Gastroesophageal sphincter (tissue), 4 donors: Measurements from ENCODE around the gene PKP3. TPM values are rescaled to one million over a fixed set of nuclear protein-coding genes. Genes with fewer than 3 reads are reported as not detected.

Experiments
- ATAC-seq: fragments of 150-250 bp; one replicate; pipeline ENCODE4 v1.9.1; 2016; ENCODE audit warnings: mild to moderate bottlenecking, moderate library complexity
- H3K27ac ChIP-seq, 4 donors: fragments of 200-600 bp; sonication (generic) in 3 of 4; 1 replicate in 3 of 4; 2 replicates in 1 of 4; pipeline ENCODE4 v1.5.1; 2016 to 2019
- H3K27me3 ChIP-seq: fragments of 200-600 bp; sonication (generic); one replicate; pipeline ENCODE4 v1.5.1; 2019
- H3K36me3 ChIP-seq, 2 donors: fragments of 200-600 bp; sonication (generic); one replicate each; pipeline ENCODE4 v1.5.1; 2019; ENCODE audit warnings: control low read depth in 1 of 2
- H3K4me1 ChIP-seq, 3 donors: fragments of 200-600 bp; sonication (generic); 1 replicate in 2 of 3; 2 replicates in 1 of 3; pipeline ENCODE4 v1.5.1; 2016 to 2019; ENCODE audit warnings: control low read depth in 2 of 3
- H3K4me3 ChIP-seq, 2 donors: fragments of 200-600 bp; sonication (generic); one replicate each; pipeline ENCODE4 v1.5.1; 2019; ENCODE audit warnings: mild to moderate bottlenecking in 1 of 2, moderate library complexity in 1 of 2
- H3K9me3 ChIP-seq, 3 donors: fragments of 200-600 bp; sonication (generic); one replicate each; pipeline ENCODE4 v1.5.1; 2017 to 2019; ENCODE audit warnings: control low read depth in 2 of 3
- CTCF ChIP-seq, 4 experiments: fragments of 200-600 bp in 2 of 4; fragments of 450-650 bp in 2 of 4; sonication (generic) in 1 of 4; IDR thresholded peaks; one replicate each; pipeline ENCODE4 v1.5.1; 2017 to 2019; ENCODE audit warnings: antibody characterized with exemption in 4 of 4, mild to moderate bottlenecking in 2 of 4, moderate library complexity in 2 of 4
- EP300 ChIP-seq: sonication (generic); formaldehyde crosslinking; IDR thresholded peaks from one replicate; pipeline ENCODE4 v1.6.1; 2017; ENCODE audit warnings: antibody characterized with exemption, mild to moderate bottlenecking
- POLR2A ChIP-seq, 2 donors: fragments of 450-650 bp; IDR thresholded peaks; one replicate each; pipeline ENCODE4 v1.6.1; 2017; ENCODE audit warnings: antibody characterized with exemption in 2 of 2, mild to moderate bottlenecking in 2 of 2, moderate library complexity in 1 of 2
- POLR2AphosphoS5 ChIP-seq: sonication (generic); formaldehyde crosslinking; IDR thresholded peaks from one replicate; pipeline ENCODE4 v1.6.1; 2017; ENCODE audit warnings: antibody characterized with exemption
- WGBS, 2 donors: methylation state at CpG; one replicate each; pipeline ENCODE4 v1.1.5; 2018; ENCODE audit warnings: low coverage in 1 of 2; 5-methylcytosine and 5-hydroxymethylcytosine counted together
- total RNA-seq, 4 donors: library from RNA; depleted of rRNA; stranded (reverse); fragments of >200 nt; gene quantifications; one replicate each; pipeline ENCODE4 v1.1.0, GENCODE V29; 2016

Gene PKP3
- total RNA-seq, 4 donors from 2014 or later = 0.67 to 14.3 (median 2.3) TPM

- peak overlapping the region; percentile 98 to 99 (median 98) for H3K27ac ChIP-seq
- no CpG with 5 or more reads among the region's 76 CpGs for WGBS, 2 donors
- H3K36me3 ChIP-seq = no peaks in the 10 kb centered on the region
- peak overlapping the region; percentile 33 to 53 for H3K4me3 ChIP-seq
- no peaks in the 10 kb centered on the region for H3K27me3 ChIP-seq
- ATAC-seq = peak; percentile 94
- peaks cover 0 to 2% (median 0%) of the 10 kb centered on the region in 3 donors for H3K9me3 ChIP-seq
- peaks cover 5 to 57% (median 34%) of the 10 kb centered on the region in 3 donors for H3K4me1 ChIP-seq
- TF ChIP-seq POLR2AphosphoS5 (peak; percentile 96), EP300 (peak; percentile 25), POLR2A (IDR thresholded peaks at IDR 0.05) (peak; percentile 31 to 43), CTCF (IDR thresholded peaks at IDR 0.05) (peak in 1 of 4 experiments; percentile 9)
Observed at GRCh38 chr11:355581-356458, 38.2 kb upstream of the PKP3 start.

GRCh38 chr11:356610-357009 lies 37.4 kb upstream of the PKP3 start:
- TF ChIP-seq EP300 (no peak), POLR2A (IDR thresholded peaks at IDR 0.05) (no peak), POLR2AphosphoS5 (no peak), CTCF (IDR thresholded peaks at IDR 0.05) (no peak)
- ATAC-seq = no peak
- WGBS, 2 donors = 67 to 73% methylated on average over 5 to 6 of the region's 6 CpGs
- H3K36me3 ChIP-seq = no peaks in the 10 kb centered on the region
- H3K27me3 ChIP-seq = no peaks in the 10 kb centered on the region
- no peak overlapping the region for H3K27ac ChIP-seq
- peaks cover 0 to 10% (median 0%) of the 10 kb centered on the region in 3 donors for H3K9me3 ChIP-seq
- H3K4me1 ChIP-seq = peaks cover 5 to 57% (median 34%) of the 10 kb centered on the region in 3 donors
- H3K4me3 ChIP-seq = no peak overlapping the region

- no peak for ATAC-seq
- 78 to 86% methylated on average over 4 of the region's 4 CpGs for WGBS, 2 donors
- H3K4me3 ChIP-seq = no peak overlapping the region
- peaks cover 5 to 51% (median 33%) of the 10 kb centered on the region in 3 donors for H3K4me1 ChIP-seq
- H3K9me3 ChIP-seq = peaks cover 0 to 12% (median 0%) of the 10 kb centered on the region in 3 donors
- TF ChIP-seq POLR2A (IDR thresholded peaks at IDR 0.05) (no peak), CTCF (IDR thresholded peaks at IDR 0.05) (no peak), EP300 (no peak), POLR2AphosphoS5 (no peak)
- H3K36me3 ChIP-seq = no peaks in the 10 kb centered on the region
- no peaks in the 10 kb centered on the region for H3K27me3 ChIP-seq
- no peak overlapping the region for H3K27ac ChIP-seq
Observed at GRCh38 chr11:357582-357981, 36.4 kb upstream of the PKP3 start.

GRCh38 chr11:358129-358800 lies 35.7 kb upstream of the PKP3 start:
- TF ChIP-seq POLR2AphosphoS5 (peak; percentile 13), EP300 (no peak), POLR2A (IDR thresholded peaks at IDR 0.05) (no peak), CTCF (IDR thresholded peaks at IDR 0.05) (no peak)
- Histone ChIP-seq H3K27me3 (no peaks in the 10 kb centered on the region), H3K9me3 (peaks cover 0 to 12% (median 0%) of the 10 kb centered on the region in 3 donors), H3K36me3 (no peaks in the 10 kb centered on the region), H3K27ac (peak overlapping the region in 3 of 4 donors; percentile 22 to 51 (median 46)), H3K4me3 (no peak overlapping the region), H3K4me1 (peaks cover 5 to 44% (median 26%) of the 10 kb centered on the region in 3 donors)
- no peak for ATAC-seq
- WGBS, 2 donors = 19 to 28% methylated on average over 18 to 19 of the region's 34 CpGs
